HG02588 (cell line): ENCODE results near the gene WNT2B.

Experiments used
- ATAC-seq: cut with Tn5 transposase; IDR thresholded peaks from one replicate; pipeline ENCODE4 v1.9.1; 2021; ENCODE audit warnings: mild to moderate bottlenecking, moderate library complexity; ENCODE audit not compliant: unreplicated experiment

WNT2B gene

GRCh38 chr1:112504661-112505399 lies 3.9 kb upstream of the WNT2B start:
- ATAC-seq, result no peak

DNA sequence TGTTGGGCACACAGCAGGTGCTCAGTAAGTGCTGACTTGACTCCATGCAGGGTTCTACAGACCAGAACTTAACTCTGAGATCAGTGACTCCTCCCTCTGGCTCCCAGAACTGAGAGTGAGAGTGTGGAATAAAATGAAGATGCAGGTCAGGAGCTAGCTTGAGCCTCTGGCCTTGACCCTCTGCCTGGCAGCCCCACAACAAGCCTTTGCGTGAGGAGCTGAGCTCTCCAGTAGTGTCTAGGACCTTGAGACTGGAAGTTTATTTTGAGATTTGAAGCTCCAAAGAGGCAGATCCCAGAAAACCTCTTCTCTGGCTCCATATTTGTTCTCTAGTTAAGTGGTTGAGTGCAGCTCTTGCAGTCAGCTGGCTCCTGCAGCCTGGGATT lies 3.4 kb upstream of the WNT2B start:
- no peak for ATAC-seq

DNA sequence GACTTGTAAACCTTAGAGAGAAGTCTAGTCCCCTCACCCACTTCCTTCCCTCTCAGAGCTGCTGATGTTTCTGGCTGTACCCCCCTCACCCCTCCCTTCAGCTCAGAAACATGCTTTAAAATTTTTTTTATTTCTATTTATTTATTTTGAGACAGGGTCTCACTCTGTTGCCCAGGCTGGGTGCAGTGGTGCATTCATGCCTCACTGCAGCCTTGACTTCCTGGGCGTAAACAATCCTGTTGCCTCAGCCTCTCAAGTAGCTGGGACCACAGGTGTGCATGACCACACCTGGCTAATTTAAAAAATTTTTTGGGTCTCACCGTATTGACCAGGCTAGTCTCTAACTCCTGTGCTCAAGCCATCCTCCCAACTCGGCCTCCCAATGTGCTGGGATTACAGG lies 2.9 kb upstream of the WNT2B start:
- ATAC-seq, result no peak

- no peak for ATAC-seq
Observed at GRCh38 chr1:112506306-112506705, 2.5 kb upstream of the WNT2B start.

- ATAC-seq, result no peak
Observed at GRCh38 chr1:112506731-112507130, 2.0 kb upstream of the WNT2B start.

GRCh38 chr1:112507336-112507735 lies 1.4 kb upstream of the WNT2B start:
- no peak for ATAC-seq

DNA sequence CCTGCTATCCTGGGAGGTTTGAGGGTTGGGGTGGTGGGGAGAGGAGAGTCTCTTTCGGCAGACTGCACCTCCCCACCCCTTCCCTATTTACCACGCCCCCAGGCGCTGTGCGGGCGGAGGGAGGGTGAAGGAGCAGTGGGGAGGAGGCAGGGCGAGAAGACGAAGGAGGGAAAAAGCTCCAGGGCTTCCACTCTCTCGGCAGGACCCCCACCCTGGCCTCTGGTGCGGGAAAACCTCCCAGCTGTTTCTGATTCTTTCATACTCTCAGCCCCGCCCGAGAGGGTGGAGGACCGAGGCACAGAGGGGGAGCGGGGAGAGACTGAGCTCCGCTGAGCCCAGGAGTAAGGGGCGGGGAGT lies 866 bp upstream of the WNT2B start:
- ATAC-seq, result no peak

DNA sequence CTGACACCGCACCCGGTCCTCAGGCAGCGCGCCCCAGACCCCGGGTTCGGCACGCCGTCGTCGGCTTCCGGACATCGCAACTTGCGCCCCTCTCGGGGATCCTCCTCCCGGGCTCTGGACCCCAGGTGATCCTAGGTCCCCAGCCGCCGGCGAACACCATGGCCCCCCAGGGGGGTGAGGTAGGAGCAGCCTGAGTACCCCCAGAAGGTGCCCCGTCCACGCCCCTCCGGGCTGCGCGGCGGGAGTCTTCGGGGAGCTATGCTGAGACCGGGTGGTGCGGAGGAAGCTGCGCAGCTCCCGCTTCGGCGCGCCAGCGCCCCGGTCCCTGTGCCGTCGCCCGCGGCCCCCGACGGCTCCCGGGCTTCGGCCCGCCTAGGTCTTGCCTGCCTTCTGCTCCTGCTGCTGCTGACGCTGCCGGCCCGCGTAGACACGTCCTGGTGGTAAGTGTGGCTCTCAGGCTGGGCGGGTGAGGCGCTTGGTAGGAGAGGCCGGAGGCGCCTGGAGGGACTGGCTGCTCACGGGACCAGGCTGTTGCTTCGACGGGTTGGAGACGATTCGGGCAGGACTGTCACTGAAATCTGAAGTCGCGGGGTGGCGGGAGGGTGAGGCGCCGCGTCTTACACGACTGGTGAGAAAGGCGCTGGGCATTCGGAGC lies 367 bp downstream of the WNT2B start:
- ATAC-seq, result peak; percentile 12

GRCh38 chr1:112509660-112510178 lies 954 bp downstream of the WNT2B start:
- no peak for ATAC-seq

DNA sequence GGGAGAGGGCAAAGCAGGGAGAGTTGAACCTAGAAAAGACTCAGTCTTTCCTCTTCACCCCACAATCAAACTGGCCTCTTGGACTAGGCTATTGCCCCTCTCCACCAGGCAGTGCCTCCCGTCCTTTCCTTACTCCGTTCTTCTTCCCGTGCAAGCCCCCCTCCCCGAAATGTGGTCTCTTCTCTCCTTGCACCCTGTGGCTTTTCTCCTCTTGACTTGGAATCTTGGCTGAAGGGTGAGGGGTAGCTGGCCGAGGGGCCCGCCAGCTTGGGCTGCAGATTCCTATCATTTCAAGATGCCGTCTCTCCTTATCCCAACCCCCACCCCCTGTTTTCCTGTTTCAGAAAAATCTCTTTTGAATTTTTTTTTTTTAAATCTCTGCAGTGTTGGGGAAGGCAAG lies 1.6 kb downstream of the WNT2B start:
- ATAC-seq, result no peak

GRCh38 chr1:112511897-112512296 lies 3.1 kb downstream of the WNT2B start:
- no peak for ATAC-seq

GRCh38 chr1:112513112-112513870 lies 4.5 kb downstream of the WNT2B start:
- ATAC-seq, result no peak

- no peak for ATAC-seq
Observed at GRCh38 chr1:112514901-112515300, 6.1 kb downstream of the WNT2B start.

GRCh38 chr1:112515311-112516009 lies 6.7 kb downstream of the WNT2B start:
- ATAC-seq, result no peak

- ATAC-seq, result no peak
Observed at GRCh38 chr1:112516141-112516540, 7.4 kb downstream of the WNT2B start.

DNA sequence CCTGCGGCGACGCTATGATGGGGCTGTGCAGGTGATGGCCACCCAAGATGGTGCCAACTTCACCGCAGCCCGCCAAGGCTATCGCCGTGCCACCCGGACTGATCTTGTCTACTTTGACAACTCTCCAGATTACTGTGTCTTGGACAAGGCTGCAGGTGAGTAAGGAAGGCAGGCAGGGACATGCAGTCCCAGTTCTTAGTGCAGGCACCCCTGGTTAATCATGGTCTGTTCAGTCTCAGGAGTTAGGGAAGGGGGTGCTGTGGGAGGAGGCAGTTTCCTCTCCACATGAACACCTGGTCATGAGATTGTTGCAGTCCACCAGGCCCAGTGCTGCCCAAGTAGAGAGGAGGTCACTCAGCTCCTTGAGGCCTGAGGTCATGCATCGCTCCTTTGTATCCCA lies 8.5 kb downstream of the WNT2B start:
- ATAC-seq, result no peak

DNA sequence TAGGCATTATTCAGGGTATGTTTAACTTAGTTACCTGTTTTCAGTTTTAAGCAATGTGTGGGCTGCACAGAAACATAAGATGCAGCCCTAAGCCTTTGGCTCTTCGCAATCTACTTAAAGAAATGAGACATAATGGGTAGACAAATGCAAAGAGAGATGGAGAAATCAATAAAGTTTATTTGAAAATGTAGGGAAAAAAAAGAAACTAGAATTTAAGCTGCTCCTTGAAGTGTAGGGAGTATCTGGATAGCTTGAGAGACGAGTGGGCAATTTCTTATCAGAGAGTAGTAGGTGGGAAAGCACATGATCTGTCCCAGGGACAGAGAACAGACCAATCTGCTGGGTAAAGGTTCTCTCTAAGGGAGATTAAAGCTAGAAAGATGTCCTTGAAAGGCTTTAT lies 8.9 kb downstream of the WNT2B start:
- no peak for ATAC-seq

GRCh38 chr1:112518186-112518585 lies 9.4 kb downstream of the WNT2B start:
- no peak for ATAC-seq

GRCh38 chr1:112520166-112520565 lies 11.4 kb downstream of the WNT2B start:
- no peak for ATAC-seq

DNA sequence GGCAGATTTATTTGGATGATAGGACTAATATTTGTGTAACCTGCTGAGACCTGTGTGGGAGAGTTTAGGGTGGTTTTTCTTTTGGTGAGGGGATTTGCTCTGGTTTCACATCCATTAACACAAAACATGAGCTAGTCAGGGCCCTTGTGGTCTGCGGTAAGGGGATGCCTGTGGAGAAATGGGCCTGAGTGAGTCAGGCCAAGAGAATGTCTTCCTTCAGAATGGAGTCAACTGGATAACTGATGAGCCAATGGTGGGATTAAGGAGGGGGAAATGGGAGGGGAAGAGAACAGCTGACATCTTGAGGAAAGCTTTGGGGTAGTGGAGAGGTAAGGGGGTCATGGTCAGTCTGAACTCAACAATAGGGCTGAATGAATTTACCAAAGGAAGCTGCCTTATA lies 13.9 kb downstream of the WNT2B start:
- no peak for ATAC-seq

DNA sequence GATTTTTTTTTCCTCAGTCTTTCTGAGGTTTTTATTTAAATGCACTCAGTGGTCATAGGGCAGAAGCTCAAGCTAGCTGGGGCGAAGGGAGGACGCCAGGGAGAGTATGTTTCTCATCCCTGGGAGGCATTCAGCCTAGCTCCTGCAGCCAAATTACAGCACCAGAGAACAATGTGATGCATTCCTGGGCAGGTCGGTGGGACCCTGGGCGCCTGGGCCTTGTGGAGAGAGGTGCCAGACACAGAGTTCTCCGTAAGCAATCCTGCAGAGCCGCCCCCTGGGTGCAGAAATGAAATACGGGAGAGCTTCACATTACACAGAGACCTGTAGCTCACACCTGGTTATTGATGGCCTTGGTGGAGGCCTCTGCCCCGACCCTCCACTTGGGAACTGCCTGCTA lies 15.5 kb downstream of the WNT2B start:
- ATAC-seq, result no peak
